ENCODE data around the gene ARHGAP44. TPM values are rescaled to one million over a fixed set of nuclear protein-coding genes. Genes with fewer than 3 reads are reported as not detected.

Gene ARHGAP44
- total and polyA plus RNA-seq, 9 of the 15 experiments (the other 6 are each of a cell fraction or from before 2014, with no cell fraction given) = 0.01 to 0.68 (median 0.07) TPM; not detected in 1

- DNase-seq (ENCODE audit: extremely low read depth in 1 of 4, low spot score in 3 of 4) (no peak), ATAC-seq (no peak), FAIRE-seq (no peak)
- in situ Hi-C loops (cut with MboI) = no loop called here
- BruUV-seq (replicated peaks) = no TSS peak
- H3K36me3 ChIP-seq (ENCODE audit: control insufficient read depth, insufficient read depth, low read length) = no peaks in the 10 kb centered on the region
- H3K4me3 ChIP-seq = no peak overlapping the region
- no peak overlapping the region for H3K4me2 ChIP-seq (ENCODE audit: insufficient read depth, low read length)
- TF ChIP-seq PHTF2 (CRISPR knock-in tag; IDR thresholded peaks at IDR 0.05) = no peak
- TF ChIP-seq, protein P1, sequence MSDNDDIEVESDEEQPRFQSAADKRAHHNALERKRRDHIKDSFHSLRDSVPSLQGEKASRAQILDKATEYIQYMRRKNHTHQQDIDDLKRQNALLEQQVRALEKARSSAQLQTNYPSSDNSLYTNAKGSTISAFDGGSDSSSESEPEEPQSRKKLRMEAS (CRISPR knock-in tag; IDR thresholded peaks at IDR 0.05) = no peak
- no peak for TF ChIP-seq SAP30 (IDR thresholded peaks at IDR 0.05; ENCODE audit: borderline replicate concordance, insufficient read depth, low read depth, low read length, poor library complexity, severe bottlenecking)
- peak; percentile 19 for TF ChIP-seq RBM25 (IDR thresholded peaks at IDR 0.05; ENCODE audit: low read depth, low read length, severe bottlenecking)
- TF ChIP-seq ZNF507 (tag; conservative IDR thresholded peaks at IDR 0.05) = no peak
- no peak for TF ChIP-seq ZNF12 (CRISPR knock-in tag; IDR thresholded peaks at IDR 0.05)
- TF ChIP-seq ZNF232 (CRISPR knock-in tag; IDR thresholded peaks at IDR 0.05) = no peak
- no peak for TF ChIP-seq THRAP3 (IDR thresholded peaks at IDR 0.05; ENCODE audit: borderline replicate concordance)
- TF ChIP-seq ZNF764 (CRISPR knock-in tag; IDR thresholded peaks at IDR 0.05; ENCODE audit: low read depth) = no peak
- TF ChIP-seq ZNF384 (IDR thresholded peaks at IDR 0.05; ENCODE audit: low read depth, low read length) = no peak
- no peak for TF ChIP-seq SRSF9 (IDR thresholded peaks at IDR 0.05; ENCODE audit: borderline replicate concordance, low read depth, low read length)
- peak; percentile 58 for TF ChIP-seq ZNF239 (CRISPR knock-in tag; IDR thresholded peaks at IDR 0.05)
- H3K9me3 ChIP-seq (replicated peaks; ENCODE audit: control insufficient read depth, insufficient read depth, low read depth, low read length) = no peaks in the 10 kb centered on the region
- ChIA-PET POLR2A (no interaction called here), CTCF (ENCODE audit: low intra/inter-chr PET ratio) (no interaction called here)
- intact Hi-C loops (cut with micrococcal nuclease) = no loop called here
- H3K79me2 ChIP-seq (ENCODE audit: control insufficient read depth, insufficient read depth, low read length) = no peaks in the 10 kb centered on the region
- H3K27ac ChIP-seq (ENCODE audit: extremely low read depth, low read depth, low read length) = no peak overlapping the region
- H4K20me1 ChIP-seq (replicated peaks; ENCODE audit: control insufficient read depth, insufficient read depth, low read length) = no peaks in the 10 kb centered on the region
- H3K9ac ChIP-seq (ENCODE audit: insufficient read depth in 1 of 2, low read depth in 2 of 2, low read length in 2 of 2) = no peak overlapping the region
- H2AFZ ChIP-seq (ENCODE audit: low read depth, low read length) = no peak overlapping the region
- H3K27me3 ChIP-seq (ENCODE audit: control insufficient read depth in 2 of 2, insufficient read depth in 2 of 2, low read length in 2 of 2) = no peaks in the 10 kb centered on the region
- H3K4me1 ChIP-seq (replicated peaks in 1 of 2; ENCODE audit: control insufficient read depth in 2 of 2, insufficient read depth in 2 of 2, low read length in 2 of 2) = no peaks in the 10 kb centered on the region
- WGBS (ENCODE audit: insufficient coverage, low coverage, missing lambda C conversion rate) = 1% methylated on average over 8 of the region's 8 CpGs
- no peaks in the 10 kb centered on the region for H3K9me1 ChIP-seq (ENCODE audit: control insufficient read depth, insufficient read depth, low read length)
These were observed 88.8 kb downstream of the ARHGAP44 start for GRCh38 chr17:12877953-12878669.

Measured in K562 (cell line).